K562 (cell line): Measurements from ENCODE around the gene EXOC4. TPM values are rescaled to one million over a fixed set of nuclear protein-coding genes. Genes with fewer than 3 reads are reported as not detected.

Experiments used
- ATAC-seq: fragments of 200-7000 bp; cut with Tn5 transposase; 3 replicates; pipeline ENCODE4 v1.9.1; 2020; ENCODE audit warnings: moderate library complexity
- BruUV-seq: library from RNA; stranded (reverse); fragments of 400-500 nt; replicated peaks from 2 replicates; lab custom pipeline; 2021; lab: Mats Ljungman, UMichigan
- CTCF ChIA-PET: fragments of 300-600 bp; formaldehyde crosslinking; extraction: SDS; loops from one replicate; lab custom pipeline; 2021; ENCODE audit warnings: low intra/inter-chr PET ratio; lab: Yijun Ruan, JAX
- POLR2A ChIA-PET: fragments of 300-600, 350-650 bp; sonication (Branson Sonifier 250); formaldehyde crosslinking; extraction: SDS; loops from one replicate; lab custom pipeline; 2021; ENCODE audit warnings: antibody characterized with exemption, inconsistent platforms; lab: Yijun Ruan, JAX
- DNase-seq, 4 experiments: peaks; one replicate each; pipeline versions ENCODE4 v3.0.0 to v3.0.0-alpha.2; 2011 to 2018; ENCODE audit warnings: low spot score in 3 of 4, mixed read lengths in 3 of 4; ENCODE audit errors: extremely low read depth in 1 of 4
- FAIRE-seq: peaks from 2 replicates; lab custom pipeline; 2011; peaks lifted over from hg19 to GRCh38; lab: Jason Lieb, UNC
- H2AFZ ChIP-seq: 2 replicates; pipeline ENCODE4 v1.6.0; 2011; ENCODE audit warnings: low read depth, low read length, control low read depth, inconsistent platforms
- H3K27ac ChIP-seq: fragments of 200-600 bp; 3 replicates; pipeline ENCODE4 v1.8.0; 2011; ENCODE audit warnings: low read depth, mild to moderate bottlenecking, control low read depth, inconsistent platforms, low read length, moderate library complexity, mixed read lengths; ENCODE audit errors: extremely low read depth
- H3K27me3 ChIP-seq, 2 experiments: fragments of 300-600 bp in 1 of 2; 2 replicates in 1 of 2; 3 replicates in 1 of 2; pipeline versions ENCODE4 v1.6.0 to v1.8.0; 2011; ENCODE audit warnings: inconsistent platforms in 2 of 2, low read length in 2 of 2, mild to moderate bottlenecking in 1 of 2, mixed read lengths in 1 of 2, moderate library complexity in 1 of 2; ENCODE audit not compliant: control insufficient read depth in 2 of 2, insufficient read depth in 2 of 2
- H3K36me3 ChIP-seq: fragments of 300-600 bp; 3 replicates; pipeline ENCODE4 v1.8.0; 2011; ENCODE audit warnings: mild to moderate bottlenecking, low read length, inconsistent platforms; ENCODE audit not compliant: control insufficient read depth, insufficient read depth
- H3K4me1 ChIP-seq, 2 experiments: fragments of 200-600 bp in 1 of 2; replicated peaks in 1 of 2; 2 replicates in 1 of 2; 3 replicates in 1 of 2; pipeline versions ENCODE4 v1.5.1 to v1.8.0; 2011; ENCODE audit warnings: inconsistent platforms in 2 of 2, low read length in 2 of 2, mild to moderate bottlenecking in 1 of 2, mixed read lengths in 1 of 2, moderate library complexity in 1 of 2; ENCODE audit not compliant: control insufficient read depth in 2 of 2, insufficient read depth in 2 of 2
- H3K4me2 ChIP-seq: 2 replicates; pipeline ENCODE4 v1.6.1; 2011; ENCODE audit warnings: low read length, control low read depth, inconsistent platforms, mixed read lengths; ENCODE audit not compliant: insufficient read depth
- H3K4me3 ChIP-seq: fragments of 200-600 bp; sonication (generic), shearing (Covaris generic); 2 replicates; pipeline ENCODE4 v1.5.1; 2016; ENCODE audit warnings: control low read depth, inconsistent platforms
- H3K79me2 ChIP-seq: fragments of 200-600 bp; 3 replicates; pipeline ENCODE4 v1.8.0; 2011; ENCODE audit warnings: low read length, inconsistent platforms; ENCODE audit not compliant: control insufficient read depth, insufficient read depth
- H3K9ac ChIP-seq, 2 experiments: 2 replicates each; pipeline versions ENCODE4 v1.6.0 to v1.6.1; 2011; ENCODE audit warnings: low read depth in 2 of 2, low read length in 2 of 2, control low read depth in 1 of 2, inconsistent platforms in 1 of 2, mild to moderate bottlenecking in 1 of 2, mixed read lengths in 1 of 2; ENCODE audit not compliant: insufficient read depth in 1 of 2
- H3K9me1 ChIP-seq: one replicate; pipeline ENCODE4 v1.6.0; 2011; ENCODE audit warnings: inconsistent platforms, mild to moderate bottlenecking, low read length, moderate library complexity; ENCODE audit not compliant: control insufficient read depth, insufficient read depth
- H3K9me3 ChIP-seq: replicated peaks from 2 replicates; pipeline ENCODE4 v1.5.1; 2011; ENCODE audit warnings: low read depth, low read length, inconsistent platforms; ENCODE audit not compliant: control insufficient read depth, insufficient read depth
- H4K20me1 ChIP-seq: replicated peaks from 2 replicates; pipeline ENCODE4 v1.6.1; 2011; ENCODE audit warnings: low read length, inconsistent platforms, mixed read lengths; ENCODE audit not compliant: control insufficient read depth, insufficient read depth
- CBX3 ChIP-seq, 2 experiments: IDR thresholded peaks; 1 replicate in 1 of 2; 2 replicates in 1 of 2; pipeline ENCODE4 v1.6.1; 2012; ENCODE audit warnings: inconsistent platforms in 2 of 2, low read length in 2 of 2, borderline replicate concordance in 1 of 2, control low read depth in 1 of 2
- ELF2 ChIP-seq: fragments of 250-450 bp; sonication (Bioruptor Pico); IDR thresholded peaks from 2 replicates; pipeline ENCODE4 v1.5.0; 2021; ENCODE audit warnings: mild to moderate bottlenecking
- ETS1 ChIP-seq: conservative IDR thresholded peaks from 2 replicates; pipeline ENCODE4 v1.6.1; 2011; ENCODE audit warnings: low read depth, mild to moderate bottlenecking, low read length; ENCODE audit not compliant: control insufficient read depth
- GATAD2A ChIP-seq: fragments of 450-650 bp; IDR thresholded peaks from 2 replicates; pipeline ENCODE4 v1.6.1; 2017
- WGBS: fragments of 100-300 bp; shearing (Covaris generic); methylation state at CpG from one replicate; pipeline ENCODE4 v1.1.6; 2016; ENCODE audit warnings: low coverage, mixed read lengths; ENCODE audit not compliant: insufficient coverage; ENCODE audit errors: missing lambda C conversion rate; 5-methylcytosine and 5-hydroxymethylcytosine counted together
- in situ Hi-C: fragments of 300-500 bp; cut with MboI; formaldehyde crosslinking; loops from 4 replicates; pipeline ENCODE4 v1.15.0; 2018; ENCODE audit warnings: inconsistent platforms, mixed read lengths
- intact Hi-C: fragments of 100-400 bp; cut with micrococcal nuclease; formaldehyde crosslinking; loops from 2 replicates; pipeline ENCODE4 v1.14.2; 2022
- polyA plus RNA-seq, 8 experiments: library from polyadenylated mRNA; depleted of rRNA in 4 of 8; stranded (reverse) in 5 of 8; unstranded in 3 of 8; fragments of >200 nt; fragmentation: Nextera tagmentation in 2 of 8; fragmentation: Illumina TruSeq in 1 of 8; extraction: Ambion mirVana in 2 of 8; extraction: Trizol in 1 of 8; gene quantifications; 2 replicates each; pipeline versions ENCODE4 v1.2.1 to v1.2.3, GENCODE V29; 2011 to 2014; ENCODE audit warnings: inconsistent platforms in 1 of 8, missing spikeins in 1 of 8
- total RNA-seq, 7 experiments: library from RNA; depleted of rRNA in 6 of 7; stranded (reverse); fragments of >200 nt in 6 of 7; fragmentation: Illumina TruSeq in 2 of 7; extraction: Trizol in 2 of 7; gene quantifications; 2 replicates each; pipeline versions ENCODE4 v1.2.1 to v1.2.3, GENCODE V29; 2011 to 2021; ENCODE audit warnings: low replicate concordance in 1 of 7

The EXOC4 gene
- total and polyA plus RNA-seq, 9 of the 15 experiments (the other 6 are each of a cell fraction or from before 2014, with no cell fraction given), result 18.5 to 73.1 (median 46.6) TPM

- TF ChIP-seq ETS1 (no peak), ELF2 (CRISPR knock-in tag) (no peak)
Observed at GRCh38 chr7:133554330-133554729, 301.5 kb downstream of the EXOC4 start (continued).

DNA sequence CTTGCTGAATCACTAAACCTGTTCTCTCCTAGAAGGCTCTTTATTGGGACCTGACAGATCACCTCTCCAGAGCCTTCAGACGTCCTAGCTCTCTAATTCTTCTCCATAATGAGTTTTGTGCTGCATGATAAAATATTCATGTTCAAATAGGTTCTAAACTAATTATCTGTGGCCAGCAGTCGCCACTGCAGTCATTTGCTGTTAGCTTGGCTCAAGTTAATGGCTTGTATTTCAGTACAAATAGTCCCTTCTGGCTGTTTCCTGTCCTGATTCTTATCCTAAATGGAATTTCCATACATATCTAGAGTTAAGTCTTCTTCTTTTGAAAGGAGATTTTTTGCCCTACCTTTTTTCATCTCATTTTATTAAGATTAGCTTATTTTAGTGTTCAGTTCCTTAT, 303.2 kb downstream of the EXOC4 start:
- no peak overlapping the region for H3K4me2 ChIP-seq
- TF ChIP-seq GATAD2A, result no peak
- no peak for TF ChIP-seq CBX3 (IDR thresholded peaks at IDR 0.05; ENCODE audit: borderline replicate concordance in 1 of 2, low read length in 2 of 2)
- no peaks in the 10 kb centered on the region for H3K4me1 ChIP-seq
- in situ Hi-C loops (no loop called here), intact Hi-C loops (no loop called here)
- no peaks in the 10 kb centered on the region for H3K36me3 ChIP-seq
- no peak overlapping the region for H2AFZ ChIP-seq
- H3K9me3 ChIP-seq, result no peaks in the 10 kb centered on the region
- WGBS, result 0% methylated on average over 2 of the region's 2 CpGs
- no peak overlapping the region for H3K4me3 ChIP-seq
- BruUV-seq, result no TSS peak
- no peaks in the 10 kb centered on the region for H3K79me2 ChIP-seq
- ChIA-PET CTCF (no interaction called here), POLR2A (interaction anchor here (0.6 to 1.3 kb wide), 2 partner anchors 15 to 167 kb away, joined by 3 to 5 read pairs; no protein-coding TSS in a partner anchor)
- no peak for ATAC-seq
- H3K27ac ChIP-seq, result no peak overlapping the region
- H3K9ac ChIP-seq, result no peak overlapping the region
- FAIRE-seq, result no peak
- H3K27me3 ChIP-seq, result no peaks in the 10 kb centered on the region
- H4K20me1 ChIP-seq, result no peaks in the 10 kb centered on the region
- no peaks in the 10 kb centered on the region for H3K9me1 ChIP-seq
- no peak for DNase-seq
